ENCODE measurements around the gene KCNK16. TPM values are rescaled to one million over a fixed set of nuclear protein-coding genes. Genes with fewer than 3 reads are reported as not detected.

KCNK16 gene
- total and polyA plus RNA-seq, 2 of the 4 experiments (the other 2 are of a cell fraction): not detected

DNA sequence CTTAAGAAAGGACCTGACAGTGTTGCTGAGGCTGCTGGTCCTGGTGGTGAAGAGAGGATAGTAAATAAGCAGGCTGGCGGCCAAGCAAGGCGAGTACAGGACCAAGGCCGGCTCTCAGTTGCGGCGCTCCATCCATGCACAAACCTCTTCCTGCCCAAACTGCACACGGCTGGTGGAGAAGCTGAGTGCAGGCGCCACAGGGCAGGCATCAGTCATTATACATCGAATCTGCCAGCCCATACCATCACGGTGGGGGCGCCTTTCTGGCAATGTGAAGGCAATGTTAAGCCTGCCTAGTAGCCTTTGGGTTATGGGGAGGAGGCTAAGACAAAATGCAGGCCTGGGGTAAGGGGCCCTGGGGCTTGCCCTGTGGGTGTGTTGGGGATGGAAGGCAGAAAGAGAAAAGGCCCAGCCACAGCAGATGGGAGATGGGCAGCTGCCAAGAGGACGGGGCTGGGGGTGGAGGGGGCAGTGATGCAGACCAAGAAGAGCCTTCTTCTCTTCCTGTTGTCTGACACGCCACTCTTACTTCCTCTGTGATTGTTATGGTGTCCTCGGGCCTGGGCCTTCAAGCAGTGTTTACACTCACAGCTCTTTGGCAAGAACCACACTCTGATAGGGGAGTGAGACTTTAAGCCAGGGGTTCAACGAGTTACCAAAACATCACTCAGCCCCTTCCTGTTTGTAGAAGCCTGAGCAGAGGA lies 20.3 kb upstream of the KCNK16 start:
- in situ Hi-C loops (cut with MboI; ENCODE audit: low sequenced_read_pairs) (loop anchor here (10.0 kb wide), 1 partner anchor 972 kb away; no protein-coding TSS in a partner anchor), dilution Hi-C loops (cut with HindIII; ENCODE audit: low sequenced_read_pairs, unreplicated experiment) (no loop called here), intact Hi-C loops (cut with micrococcal nuclease) (loop anchor here (10.0 kb wide), 2 partner anchors 1682 to 1722 kb away; no protein-coding TSS in a partner anchor)
- Histone ChIP-seq H3K56ac (ENCODE audit: extremely low read depth, insufficient read depth, low read length) (no peak overlapping the region), H3K79me1 (ENCODE audit: low read depth in 1 of 2, low read length in 2 of 2) (no peaks in the 10 kb centered on the region), H3K9ac (ENCODE audit: low read depth, low read length) (no peak overlapping the region), H3K36me3 (ENCODE audit: control insufficient read depth, insufficient read depth, low read length) (no peaks in the 10 kb centered on the region), H4K91ac (ENCODE audit: insufficient read depth, low read depth, low read length) (no peak overlapping the region), H3K4me3 (ENCODE audit: insufficient read depth, low read depth, low read length) (no peak overlapping the region), H3K27me3 (ENCODE audit: control insufficient read depth, insufficient read depth, low read length) (peaks cover 2% of the 10 kb centered on the region; the same call in 1 of the 2 replicates), H3K18ac (ENCODE audit: low read depth, low read length) (no peak overlapping the region), H2BK5ac (ENCODE audit: low read depth, low read length, poor library complexity, severe bottlenecking) (no peak overlapping the region), H4K8ac (ENCODE audit: low read depth in 2 of 2, low read length in 2 of 2) (no peak overlapping the region), H3K14ac (replicated peaks; ENCODE audit: low read depth, low read length) (no peak overlapping the region), H3K4ac (ENCODE audit: low read depth, low read length) (no peak overlapping the region), H3K4me2 (ENCODE audit: low read depth, low read length) (no peak overlapping the region), H2BK15ac (ENCODE audit: low read depth, low read length) (no peak overlapping the region), H2BK120ac (ENCODE audit: low read depth, low read length) (no peak overlapping the region), H3K27ac (ENCODE audit: insufficient read depth, low read length) (no peak overlapping the region), H4K5ac (ENCODE audit: low read depth, low read length) (no peak overlapping the region), H3K4me1 (ENCODE audit: control insufficient read depth, insufficient read depth, low read length) (no peaks in the 10 kb centered on the region), H4K20me1 (ENCODE audit: insufficient read depth, low read length) (no peaks in the 10 kb centered on the region), H3K23ac (ENCODE audit: low read depth, low read length) (no peak overlapping the region), H3K9me1 (ENCODE audit: insufficient read depth, low read length) (no peaks in the 10 kb centered on the region), H3K9me3 (ENCODE audit: control insufficient read depth, insufficient read depth, low read length) (no peaks in the 10 kb centered on the region), H2AK9ac (replicated peaks; ENCODE audit: low read depth, low read length, poor library complexity) (no peak overlapping the region), H2BK20ac (ENCODE audit: low read depth, low read length) (no peak overlapping the region), H2AK5ac (ENCODE audit: low read depth, low read length) (no peak overlapping the region), H2AFZ (replicated peaks; ENCODE audit: low read length, poor library complexity) (no peak overlapping the region)
- TF ChIP-seq FOS (IDR thresholded peaks at IDR 0.05; ENCODE audit: low read depth, low read length) (no peak), POLR2A (IDR thresholded peaks at IDR 0.05; ENCODE audit: low read depth, low read length) (no peak), RCOR1 (IDR thresholded peaks at IDR 0.05; ENCODE audit: insufficient replicate concordance, low read length) (no peak), MXI1 (IDR thresholded peaks at IDR 0.05; ENCODE audit: borderline replicate concordance, low read depth, low read length) (no peak), MAZ (IDR thresholded peaks at IDR 0.05; ENCODE audit: borderline replicate concordance, low read depth, low read length) (no peak), BHLHE40 (IDR thresholded peaks at IDR 0.05; ENCODE audit: low read depth, low read length) (no peak), CEBPB (IDR thresholded peaks at IDR 0.05; ENCODE audit: low read depth, low read length) (no peak), CHD1 (IDR thresholded peaks at IDR 0.05; ENCODE audit: low read depth, low read length) (no peak), MAFK (IDR thresholded peaks at IDR 0.05; ENCODE audit: low read depth, low read length) (no peak), SMC3 (IDR thresholded peaks at IDR 0.05; ENCODE audit: low read depth, low read length) (no peak), RFX5 (IDR thresholded peaks at IDR 0.05; ENCODE audit: low read depth, low read length) (no peak), RAD21 (IDR thresholded peaks at IDR 0.05; ENCODE audit: low read length) (no peak), NFE2L2 (IDR thresholded peaks at IDR 0.05; ENCODE audit: low read depth, low read length) (no peak)
- TF ChIP-seq, protein P1, sequence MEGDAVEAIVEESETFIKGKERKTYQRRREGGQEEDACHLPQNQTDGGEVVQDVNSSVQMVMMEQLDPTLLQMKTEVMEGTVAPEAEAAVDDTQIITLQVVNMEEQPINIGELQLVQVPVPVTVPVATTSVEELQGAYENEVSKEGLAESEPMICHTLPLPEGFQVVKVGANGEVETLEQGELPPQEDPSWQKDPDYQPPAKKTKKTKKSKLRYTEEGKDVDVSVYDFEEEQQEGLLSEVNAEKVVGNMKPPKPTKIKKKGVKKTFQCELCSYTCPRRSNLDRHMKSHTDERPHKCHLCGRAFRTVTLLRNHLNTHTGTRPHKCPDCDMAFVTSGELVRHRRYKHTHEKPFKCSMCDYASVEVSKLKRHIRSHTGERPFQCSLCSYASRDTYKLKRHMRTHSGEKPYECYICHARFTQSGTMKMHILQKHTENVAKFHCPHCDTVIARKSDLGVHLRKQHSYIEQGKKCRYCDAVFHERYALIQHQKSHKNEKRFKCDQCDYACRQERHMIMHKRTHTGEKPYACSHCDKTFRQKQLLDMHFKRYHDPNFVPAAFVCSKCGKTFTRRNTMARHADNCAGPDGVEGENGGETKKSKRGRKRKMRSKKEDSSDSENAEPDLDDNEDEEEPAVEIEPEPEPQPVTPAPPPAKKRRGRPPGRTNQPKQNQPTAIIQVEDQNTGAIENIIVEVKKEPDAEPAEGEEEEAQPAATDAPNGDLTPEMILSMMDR (conservative IDR thresholded peaks at IDR 0.05; ENCODE audit: low read depth, low read length): no peak
- TF ChIP-seq, protein P2, sequence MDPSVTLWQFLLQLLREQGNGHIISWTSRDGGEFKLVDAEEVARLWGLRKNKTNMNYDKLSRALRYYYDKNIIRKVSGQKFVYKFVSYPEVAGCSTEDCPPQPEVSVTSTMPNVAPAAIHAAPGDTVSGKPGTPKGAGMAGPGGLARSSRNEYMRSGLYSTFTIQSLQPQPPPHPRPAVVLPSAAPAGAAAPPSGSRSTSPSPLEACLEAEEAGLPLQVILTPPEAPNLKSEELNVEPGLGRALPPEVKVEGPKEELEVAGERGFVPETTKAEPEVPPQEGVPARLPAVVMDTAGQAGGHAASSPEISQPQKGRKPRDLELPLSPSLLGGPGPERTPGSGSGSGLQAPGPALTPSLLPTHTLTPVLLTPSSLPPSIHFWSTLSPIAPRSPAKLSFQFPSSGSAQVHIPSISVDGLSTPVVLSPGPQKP (IDR thresholded peaks at IDR 0.05; ENCODE audit: borderline replicate concordance, low read depth, low read length): no peak
- TF ChIP-seq, protein P3, sequence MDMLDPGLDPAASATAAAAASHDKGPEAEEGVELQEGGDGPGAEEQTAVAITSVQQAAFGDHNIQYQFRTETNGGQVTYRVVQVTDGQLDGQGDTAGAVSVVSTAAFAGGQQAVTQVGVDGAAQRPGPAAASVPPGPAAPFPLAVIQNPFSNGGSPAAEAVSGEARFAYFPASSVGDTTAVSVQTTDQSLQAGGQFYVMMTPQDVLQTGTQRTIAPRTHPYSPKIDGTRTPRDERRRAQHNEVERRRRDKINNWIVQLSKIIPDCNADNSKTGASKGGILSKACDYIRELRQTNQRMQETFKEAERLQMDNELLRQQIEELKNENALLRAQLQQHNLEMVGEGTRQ (IDR thresholded peaks at IDR 0.05; ENCODE audit: low read depth, low read length): no peak
- no peak for ATAC-seq (ENCODE audit: low read depth)
- DNase-seq: no peak
- ChIA-PET CTCF (no interaction called here), POLR2A (ENCODE audit: unreplicated experiment) (no interaction called here)
- whole genome bisulfite sequencing, 2 experiments (ENCODE audit: extremely low coverage in 2 of 2, insufficient read length in 1 of 2): no CpG with 5 or more reads among the region's 14 CpGs
- BruUV-seq (replicated peaks): no TSS peak

Data from IMR-90 (cell line).